HepG2 (cell line): ENCODE data around the gene HDAC4. TPM values are rescaled to one million over a fixed set of nuclear protein-coding genes. Genes with fewer than 3 reads are reported as not detected.

Experiments
- HMG20A ChIP-seq: IDR thresholded peaks from 2 replicates; pipeline ENCODE4 v1.6.1; 2016; ENCODE audit warnings: borderline replicate concordance
- KLF12 ChIP-seq: sonication (generic); formaldehyde crosslinking; IDR thresholded peaks from 2 replicates; pipeline ENCODE4 v1.4.0; 2020; ENCODE audit warnings: missing genetic modification reagents, borderline replicate concordance
- SMAD1 ChIP-seq: sonication (generic); formaldehyde crosslinking; IDR thresholded peaks from 2 replicates; pipeline ENCODE4 v1.4.0; 2020; ENCODE audit warnings: missing genetic modification reagents, low read depth, mild to moderate bottlenecking, borderline replicate concordance
- SOX6 ChIP-seq, 2 experiments: fragments of 450-650 bp in 1 of 2; sonication (generic) in 1 of 2; formaldehyde crosslinking in 1 of 2; IDR thresholded peaks; 2 replicates each; pipeline versions ENCODE4 v1.4.0 to v1.6.1; 2017 to 2020; ENCODE audit warnings: antibody characterized with exemption in 1 of 2, mild to moderate bottlenecking in 1 of 2, missing genetic modification reagents in 1 of 2
- TOE1 ChIP-seq: sonication (generic); formaldehyde crosslinking; IDR thresholded peaks from 2 replicates; pipeline ENCODE4 v1.4.0; 2020; ENCODE audit warnings: mild to moderate bottlenecking, missing genetic modification reagents
- YY1 ChIP-seq: IDR thresholded peaks from 2 replicates; pipeline ENCODE4 v1.6.1; 2011; ENCODE audit warnings: low read length, low read depth, moderate library complexity, mild to moderate bottlenecking; ENCODE audit not compliant: insufficient read depth, insufficient replicate concordance
- ZKSCAN5 ChIP-seq: sonication (generic); formaldehyde crosslinking; IDR thresholded peaks from 2 replicates; pipeline ENCODE4 v1.5.1; 2020; ENCODE audit warnings: mild to moderate bottlenecking, missing genetic modification reagents
- ZNF333 ChIP-seq: sonication (generic); formaldehyde crosslinking; IDR thresholded peaks from 2 replicates; pipeline ENCODE4 v1.4.0; 2020; ENCODE audit warnings: mild to moderate bottlenecking, missing genetic modification reagents, borderline replicate concordance
- ZNF543 ChIP-seq: sonication (generic); formaldehyde crosslinking; IDR thresholded peaks from 2 replicates; pipeline ENCODE4 v1.4.0; 2020; ENCODE audit warnings: mild to moderate bottlenecking, missing genetic modification reagents
- ZNF781 ChIP-seq: sonication (generic); formaldehyde crosslinking; IDR thresholded peaks from 2 replicates; pipeline ENCODE4 v1.5.1; 2020; ENCODE audit warnings: borderline replicate concordance, mild to moderate bottlenecking, missing genetic modification reagents; ENCODE audit errors: not compliant biosample characterization
- polyA plus RNA-seq, 8 experiments: library from polyadenylated mRNA; depleted of rRNA in 3 of 8; stranded (reverse) in 7 of 8; unstranded in 1 of 8; fragments of >200 nt; fragmentation: Illumina TruSeq in 4 of 8; extraction: Trizol in 4 of 8; gene quantifications; 2 replicates each; pipeline versions ENCODE4 v1.2.1 to v1.2.3, GENCODE V29; 2011 to 2016; ENCODE audit warnings: low read depth in 4 of 8, missing spikeins in 1 of 8, mixed read lengths in 1 of 8; ENCODE audit not compliant: insufficient read depth in 1 of 8
- total RNA-seq, 5 experiments: library from RNA; depleted of rRNA; stranded (reverse); fragments of >200 nt; fragmentation: Illumina TruSeq; extraction: Trizol; gene quantifications; 2 replicates each; pipeline ENCODE4 v1.2.3, GENCODE V29; 2016; ENCODE audit warnings: low read depth in 1 of 5
- TF ChIP-seq, protein P1 (sequence below): sonication (generic); formaldehyde crosslinking; IDR thresholded peaks from 2 replicates; pipeline ENCODE4 v1.8.1; 2023; ENCODE audit warnings: mild to moderate bottlenecking, inconsistent platforms, moderate library complexity, missing genetic modification reagents, borderline replicate concordance
- TF ChIP-seq, protein P2 (sequence below): sonication (generic); formaldehyde crosslinking; IDR thresholded peaks from 2 replicates; pipeline ENCODE4 v1.8.0; 2022; ENCODE audit warnings: missing genetic modification reagents, mild to moderate bottlenecking, moderate library complexity, borderline replicate concordance
- TF ChIP-seq, protein P3 (sequence below): sonication (generic); formaldehyde crosslinking; IDR thresholded peaks from 2 replicates; pipeline ENCODE4 v1.4.0; 2020; ENCODE audit warnings: missing genetic modification reagents, borderline replicate concordance
- TF ChIP-seq, protein P4 (sequence below): sonication (generic); formaldehyde crosslinking; IDR thresholded peaks from 2 replicates; pipeline ENCODE4 v1.4.0; 2020; ENCODE audit warnings: mild to moderate bottlenecking, missing genetic modification reagents

The HDAC4 gene
- total and polyA plus RNA-seq, 2 of the 13 experiments (the other 11 are each of a cell fraction or from before 2014, with no cell fraction given) = 10.1 to 11.5 TPM

DNA sequence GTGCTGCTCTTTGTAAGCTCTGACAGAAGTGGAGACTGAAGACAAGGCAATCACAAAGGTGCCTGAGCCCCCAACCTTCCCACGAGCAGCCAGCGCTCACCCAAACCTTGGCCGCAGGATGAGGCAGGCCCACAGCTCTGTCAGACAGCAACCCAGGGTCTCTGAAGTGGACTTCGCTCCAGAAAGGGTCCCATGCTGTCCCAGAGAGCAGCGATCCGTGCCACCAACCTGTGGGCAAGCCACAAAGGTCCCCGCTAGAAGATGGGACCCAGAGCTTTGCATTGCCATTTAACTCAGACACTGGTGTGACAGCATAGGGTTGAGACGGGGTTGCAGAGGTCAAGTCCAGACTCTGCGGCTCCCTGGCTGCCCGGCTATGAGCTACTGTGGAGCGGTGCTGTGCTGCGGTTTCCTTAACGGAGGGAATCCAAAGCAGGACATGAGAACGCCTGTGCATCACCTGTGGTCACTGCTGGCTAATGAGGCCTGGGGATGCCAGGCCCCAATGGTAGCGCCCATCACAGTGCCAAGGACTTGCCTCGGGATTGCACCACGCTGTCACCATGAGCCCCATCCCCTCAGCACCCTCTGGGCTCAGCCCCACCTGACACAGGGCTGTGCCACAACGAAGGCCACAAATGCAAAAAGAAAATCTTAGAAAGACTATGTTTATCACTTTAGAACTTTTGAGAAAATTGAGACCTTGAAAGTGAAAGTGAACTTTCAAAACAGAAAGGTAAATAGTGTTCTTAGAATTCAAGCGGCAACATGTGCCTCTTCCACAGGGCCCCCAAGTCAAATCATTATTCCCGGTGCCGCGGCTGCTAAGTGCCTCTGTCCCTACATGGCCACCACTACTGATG lies 103.4 kb downstream of the HDAC4 start (continued):
- TF ChIP-seq, protein P1, sequence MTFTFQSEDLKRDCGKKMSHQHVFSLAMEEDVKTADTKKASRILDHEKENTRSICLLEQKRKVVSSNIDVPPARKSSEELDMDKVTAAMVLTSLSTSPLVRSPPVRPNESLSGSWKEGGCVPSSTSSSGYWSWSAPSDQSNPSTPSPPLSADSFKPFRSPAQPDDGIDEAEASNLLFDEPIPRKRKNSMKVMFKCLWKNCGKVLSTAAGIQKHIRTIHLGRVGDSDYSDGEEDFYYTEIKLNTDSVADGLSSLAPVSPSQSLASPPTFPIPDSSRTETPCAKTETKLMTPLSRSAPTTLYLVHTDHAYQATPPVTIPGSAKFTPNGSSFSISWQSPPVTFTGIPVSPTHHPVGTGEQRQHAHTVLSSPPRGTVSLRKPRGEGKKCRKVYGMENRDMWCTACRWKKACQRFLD (CRISPR knock-in tag) = no peak
- TF ChIP-seq SMAD1 = 0 out of 2 replicates have a peak, but pooled peaks have one; percentile 66
- no peak for TF ChIP-seq TOE1 (CRISPR knock-in tag)
- TF ChIP-seq ZKSCAN5 = no peak
- TF ChIP-seq, protein P2, sequence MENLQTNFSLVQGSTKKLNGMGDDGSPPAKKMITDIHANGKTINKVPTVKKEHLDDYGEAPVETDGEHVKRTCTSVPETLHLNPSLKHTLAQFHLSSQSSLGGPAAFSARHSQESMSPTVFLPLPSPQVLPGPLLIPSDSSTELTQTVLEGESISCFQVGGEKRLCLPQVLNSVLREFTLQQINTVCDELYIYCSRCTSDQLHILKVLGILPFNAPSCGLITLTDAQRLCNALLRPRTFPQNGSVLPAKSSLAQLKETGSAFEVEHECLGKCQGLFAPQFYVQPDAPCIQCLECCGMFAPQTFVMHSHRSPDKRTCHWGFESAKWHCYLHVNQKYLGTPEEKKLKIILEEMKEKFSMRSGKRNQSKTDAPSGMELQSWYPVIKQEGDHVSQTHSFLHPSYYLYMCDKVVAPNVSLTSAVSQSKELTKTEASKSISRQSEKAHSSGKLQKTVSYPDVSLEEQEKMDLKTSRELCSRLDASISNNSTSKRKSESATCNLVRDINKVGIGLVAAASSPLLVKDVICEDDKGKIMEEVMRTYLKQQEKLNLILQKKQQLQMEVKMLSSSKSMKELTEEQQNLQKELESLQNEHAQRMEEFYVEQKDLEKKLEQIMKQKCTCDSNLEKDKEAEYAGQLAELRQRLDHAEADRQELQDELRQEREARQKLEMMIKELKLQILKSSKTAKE (CRISPR knock-in tag) = peak; percentile 91
- TF ChIP-seq KLF12 = no peak
- TF ChIP-seq HMG20A = no peak
- TF ChIP-seq YY1 = peak; percentile 3
- TF ChIP-seq, protein P3, sequence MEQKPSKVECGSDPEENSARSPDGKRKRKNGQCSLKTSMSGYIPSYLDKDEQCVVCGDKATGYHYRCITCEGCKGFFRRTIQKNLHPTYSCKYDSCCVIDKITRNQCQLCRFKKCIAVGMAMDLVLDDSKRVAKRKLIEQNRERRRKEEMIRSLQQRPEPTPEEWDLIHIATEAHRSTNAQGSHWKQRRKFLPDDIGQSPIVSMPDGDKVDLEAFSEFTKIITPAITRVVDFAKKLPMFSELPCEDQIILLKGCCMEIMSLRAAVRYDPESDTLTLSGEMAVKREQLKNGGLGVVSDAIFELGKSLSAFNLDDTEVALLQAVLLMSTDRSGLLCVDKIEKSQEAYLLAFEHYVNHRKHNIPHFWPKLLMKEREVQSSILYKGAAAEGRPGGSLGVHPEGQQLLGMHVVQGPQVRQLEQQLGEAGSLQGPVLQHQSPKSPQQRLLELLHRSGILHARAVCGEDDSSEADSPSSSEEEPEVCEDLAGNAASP (CRISPR knock-in tag) = peak; percentile 31; the same call in 1 of the 2 replicates
- no peak for TF ChIP-seq ZNF781
- TF ChIP-seq ZNF333 = no peak
- TF ChIP-seq, protein P4, sequence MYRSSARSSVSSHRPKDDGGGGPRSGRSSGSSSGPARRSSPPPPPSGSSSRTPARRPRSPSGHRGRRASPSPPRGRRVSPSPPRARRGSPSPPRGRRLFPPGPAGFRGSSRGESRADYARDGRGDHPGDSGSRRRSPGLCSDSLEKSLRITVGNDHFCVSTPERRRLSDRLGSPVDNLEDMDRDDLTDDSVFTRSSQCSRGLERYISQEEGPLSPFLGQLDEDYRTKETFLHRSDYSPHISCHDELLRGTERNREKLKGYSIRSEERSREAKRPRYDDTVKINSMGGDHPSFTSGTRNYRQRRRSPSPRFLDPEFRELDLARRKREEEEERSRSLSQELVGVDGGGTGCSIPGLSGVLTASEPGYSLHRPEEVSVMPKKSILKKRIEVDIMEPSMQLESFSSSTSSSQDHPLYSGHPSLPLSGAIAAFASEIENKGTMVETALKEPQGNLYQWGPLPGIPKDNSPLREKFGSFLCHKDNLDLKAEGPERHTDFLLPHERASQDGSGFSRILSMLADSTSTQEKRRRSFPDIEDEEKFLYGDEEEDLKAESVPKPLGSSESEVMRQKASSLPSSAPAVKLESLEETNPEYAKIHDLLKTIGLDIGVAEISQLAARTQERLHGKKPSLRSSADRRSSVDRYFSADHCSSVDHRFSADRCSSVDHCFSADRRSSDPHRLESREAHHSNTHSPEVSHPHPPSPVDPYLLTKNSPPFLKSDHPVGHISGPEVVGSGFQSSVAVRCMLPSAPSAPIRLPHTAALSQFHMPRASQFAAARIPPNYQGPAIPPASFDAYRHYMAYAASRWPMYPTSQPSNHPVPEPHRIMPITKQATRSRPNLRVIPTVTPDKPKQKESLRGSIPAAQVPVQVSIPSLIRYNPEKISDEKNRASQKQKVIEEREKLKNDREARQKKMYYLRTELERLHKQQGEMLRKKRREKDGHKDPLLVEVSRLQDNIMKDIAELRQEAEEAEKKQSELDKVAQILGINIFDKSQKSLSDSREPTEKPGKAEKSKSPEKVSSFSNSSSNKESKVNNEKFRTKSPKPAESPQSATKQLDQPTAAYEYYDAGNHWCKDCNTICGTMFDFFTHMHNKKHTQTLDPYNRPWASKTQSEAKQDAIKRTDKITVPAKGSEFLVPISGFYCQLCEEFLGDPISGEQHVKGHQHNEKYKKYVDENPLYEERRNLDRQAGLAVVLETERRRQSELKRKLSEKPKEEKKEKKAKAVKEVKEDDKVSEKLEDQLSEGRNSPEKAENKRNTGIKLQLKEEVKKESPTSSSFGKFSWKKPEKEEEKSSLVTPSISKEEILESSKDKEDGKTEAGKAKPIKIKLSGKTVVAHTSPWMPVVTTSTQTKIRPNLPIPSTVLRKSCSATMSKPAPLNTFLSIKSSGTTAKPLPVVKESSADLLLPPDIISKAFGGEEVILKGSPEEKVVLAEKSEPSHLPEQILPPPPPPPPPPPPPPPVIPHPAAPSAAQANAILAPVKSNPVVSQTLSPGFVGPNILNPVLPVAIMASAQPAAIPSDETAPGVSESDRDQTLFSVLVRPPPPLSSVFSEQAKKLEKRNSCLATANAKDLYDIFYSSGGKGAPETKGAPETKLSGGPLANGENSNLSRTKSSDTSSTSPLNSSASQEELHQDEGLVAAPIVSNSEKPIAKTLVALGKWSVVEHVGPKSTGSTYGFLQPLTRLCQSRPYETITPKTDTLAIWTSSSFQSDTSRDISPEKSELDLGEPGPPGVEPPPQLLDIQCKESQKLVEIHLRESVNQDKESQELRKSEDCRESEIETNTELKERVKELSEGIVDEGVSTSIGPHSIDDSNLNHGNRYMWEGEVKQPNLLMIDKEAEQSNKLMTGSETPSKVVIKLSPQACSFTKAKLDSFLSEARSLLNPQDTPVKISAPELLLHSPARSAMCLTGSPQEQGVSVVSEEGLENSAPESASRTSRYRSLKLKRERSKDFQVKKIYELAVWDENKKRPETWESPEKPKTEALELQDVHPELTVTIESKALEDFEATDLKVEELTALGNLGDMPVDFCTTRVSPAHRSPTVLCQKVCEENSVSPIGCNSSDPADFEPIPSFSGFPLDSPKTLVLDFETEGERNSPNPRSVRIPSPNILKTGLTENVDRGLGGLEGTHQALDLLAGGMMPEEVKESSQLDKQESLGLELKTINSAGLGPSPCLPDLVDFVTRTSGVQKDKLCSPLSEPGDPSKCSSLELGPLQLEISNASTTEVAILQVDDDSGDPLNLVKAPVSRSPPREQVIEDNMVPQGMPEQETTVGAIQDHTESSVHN (CRISPR knock-in tag) = no peak
- no peak for TF ChIP-seq ZNF543 (CRISPR knock-in tag)
- TF ChIP-seq SOX6 (IDR thresholded peaks at IDR 0.05) = no peak
- TF ChIP-seq SOX6 (CRISPR knock-in tag; IDR thresholded peaks at IDR 0.05) = no peak
